ENCODE measurements around the gene TULP4.

DNA sequence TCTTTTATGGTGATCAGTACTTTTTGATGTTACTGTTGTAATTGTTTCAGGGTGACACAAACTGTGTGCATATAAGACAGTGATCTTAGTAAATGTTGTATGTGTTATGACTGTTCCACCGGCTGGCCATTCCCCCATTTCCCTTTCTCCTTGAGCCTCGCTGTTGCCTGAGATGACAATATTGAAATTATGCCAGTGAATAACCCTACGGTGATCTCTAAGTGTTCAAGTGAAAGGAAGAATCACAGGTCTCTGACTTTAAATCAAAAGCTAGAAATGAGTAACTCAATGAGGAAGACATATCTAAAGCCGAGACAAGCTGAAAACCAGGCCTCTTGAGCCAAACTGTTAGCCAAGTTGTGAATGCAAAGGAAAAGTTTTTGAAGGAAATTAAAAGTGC lies 32.3 kb downstream of the TULP4 start:
- TF ChIP-seq, protein P1, sequence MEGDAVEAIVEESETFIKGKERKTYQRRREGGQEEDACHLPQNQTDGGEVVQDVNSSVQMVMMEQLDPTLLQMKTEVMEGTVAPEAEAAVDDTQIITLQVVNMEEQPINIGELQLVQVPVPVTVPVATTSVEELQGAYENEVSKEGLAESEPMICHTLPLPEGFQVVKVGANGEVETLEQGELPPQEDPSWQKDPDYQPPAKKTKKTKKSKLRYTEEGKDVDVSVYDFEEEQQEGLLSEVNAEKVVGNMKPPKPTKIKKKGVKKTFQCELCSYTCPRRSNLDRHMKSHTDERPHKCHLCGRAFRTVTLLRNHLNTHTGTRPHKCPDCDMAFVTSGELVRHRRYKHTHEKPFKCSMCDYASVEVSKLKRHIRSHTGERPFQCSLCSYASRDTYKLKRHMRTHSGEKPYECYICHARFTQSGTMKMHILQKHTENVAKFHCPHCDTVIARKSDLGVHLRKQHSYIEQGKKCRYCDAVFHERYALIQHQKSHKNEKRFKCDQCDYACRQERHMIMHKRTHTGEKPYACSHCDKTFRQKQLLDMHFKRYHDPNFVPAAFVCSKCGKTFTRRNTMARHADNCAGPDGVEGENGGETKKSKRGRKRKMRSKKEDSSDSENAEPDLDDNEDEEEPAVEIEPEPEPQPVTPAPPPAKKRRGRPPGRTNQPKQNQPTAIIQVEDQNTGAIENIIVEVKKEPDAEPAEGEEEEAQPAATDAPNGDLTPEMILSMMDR (IDR thresholded peaks at IDR 0.05), result no peak
- no peak for TF ChIP-seq EZH2 (IDR thresholded peaks at IDR 0.05; ENCODE audit: borderline replicate concordance, insufficient read depth, low read depth, low read length, poor library complexity, severe bottlenecking)
